Left renal pelvis (tissue), 4 donors: ENCODE data around the gene GRB10. TPM values are rescaled to one million over a fixed set of nuclear protein-coding genes. Genes with fewer than 3 reads are reported as not detected.

Source experiments
- DNase-seq, 4 donors: peaks; one replicate each; pipeline ENCODE4 v3.0.0-alpha.2; 2013; ENCODE audit warnings: low read depth in 4 of 4, low spot score in 3 of 4
- polyA plus RNA-seq, 4 donors: library from polyadenylated mRNA; unstranded; fragments of 120-200 nt; gene quantifications; one replicate each; pipeline ENCODE4 v1.2.1, GENCODE V29; 2013; ENCODE audit not compliant: insufficient read length in 4 of 4

GRB10 gene
- 10 to 100 TPM; 13.6 to 43.4 (median 31.6) TPM for polyA plus RNA-seq

DNA sequence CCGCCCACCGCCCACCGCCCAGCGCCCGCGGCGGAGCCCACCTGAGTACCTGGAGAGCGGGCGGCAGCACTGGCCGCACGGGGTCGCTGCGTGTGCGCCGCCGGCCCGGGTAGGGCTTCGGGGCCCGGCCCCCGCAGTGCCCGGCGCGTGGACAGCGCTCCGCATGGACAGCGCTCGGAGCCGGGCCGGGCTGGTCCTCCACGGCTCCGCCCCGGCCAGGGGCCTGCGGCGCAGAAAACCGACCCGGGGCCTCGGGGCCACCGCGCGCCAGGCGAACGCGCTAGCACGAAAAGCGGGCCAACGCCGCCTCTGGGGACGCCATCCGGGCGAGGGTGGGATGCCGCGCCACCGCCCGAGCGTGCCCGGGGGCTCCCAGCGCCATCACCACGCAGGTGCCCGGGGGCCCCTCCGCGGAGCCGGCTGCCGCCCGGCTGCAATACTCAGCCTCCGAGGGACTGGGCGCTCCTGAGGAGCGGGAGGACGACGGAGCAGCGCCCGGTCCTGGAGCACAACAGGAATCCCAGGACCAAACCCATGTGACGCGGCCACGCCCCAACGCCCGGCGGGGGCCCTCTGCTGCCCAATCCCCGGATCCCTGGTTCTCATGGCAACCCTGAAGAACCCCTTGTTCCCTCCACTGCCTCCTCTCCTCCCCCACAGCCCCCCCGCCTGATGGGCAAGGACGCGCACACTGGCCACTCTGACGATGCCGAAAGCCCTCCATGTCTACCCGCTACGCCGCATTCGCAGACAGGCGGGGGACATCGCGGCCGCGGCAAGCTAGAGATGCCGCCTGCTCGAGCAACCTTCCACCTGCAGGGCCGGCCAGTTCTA lies at the start of gene GRB10:
GRB10 (minus strand) TSS at position 522 of the 834 bp plus-strand sequence. CDS start 50,574 bp downstream, outside the sequence.
- peak in 1 of 4 donors; percentile 14 for DNase-seq

GRCh38 chr7:50828801-50829200 lies 46.1 kb upstream of the GRB10 start:
- DNase-seq, result no peak

DNA sequence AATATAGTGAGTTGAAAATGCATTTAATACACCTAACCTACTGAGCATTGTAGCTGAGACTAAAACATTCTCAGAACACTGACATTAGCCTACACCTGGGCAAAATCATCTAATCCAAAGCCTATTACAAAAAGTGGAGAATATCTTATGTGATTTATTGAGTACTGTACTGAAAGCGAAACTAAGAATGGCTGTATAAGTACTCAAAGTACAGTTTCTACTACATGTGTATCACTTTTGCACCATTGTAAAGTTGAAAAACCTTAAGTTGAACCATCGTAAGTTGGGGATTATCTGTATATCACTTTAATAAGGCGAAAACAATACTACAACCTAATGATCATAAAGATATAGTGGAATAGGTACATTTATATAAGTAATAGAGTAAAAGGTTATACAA lies 45.4 kb upstream of the GRB10 start:
- no peak for DNase-seq

DNA sequence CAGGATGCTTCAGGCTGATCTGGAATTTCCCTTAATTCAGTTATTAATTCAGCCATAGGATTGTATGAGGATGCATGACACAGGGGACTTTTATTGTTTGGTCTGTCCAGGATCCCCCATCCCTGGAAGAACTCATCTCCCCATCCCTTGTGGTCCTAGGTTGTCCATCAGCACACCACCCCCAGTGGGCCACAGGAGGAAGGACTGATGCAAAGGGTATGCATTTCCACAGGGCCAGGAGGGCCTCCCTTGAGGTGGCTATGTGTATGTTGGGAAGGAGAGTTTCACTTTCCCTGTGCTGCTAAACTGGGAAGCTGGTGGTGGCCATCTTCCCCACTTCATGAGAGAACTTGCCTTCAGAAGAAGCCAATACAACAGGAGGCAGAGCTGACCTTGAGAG lies 44.6 kb upstream of the GRB10 start:
- no peak for DNase-seq

- DNase-seq, result no peak
Measured at GRCh38 chr7:50826371-50827172, 43.9 kb upstream of the GRB10 start.

DNA sequence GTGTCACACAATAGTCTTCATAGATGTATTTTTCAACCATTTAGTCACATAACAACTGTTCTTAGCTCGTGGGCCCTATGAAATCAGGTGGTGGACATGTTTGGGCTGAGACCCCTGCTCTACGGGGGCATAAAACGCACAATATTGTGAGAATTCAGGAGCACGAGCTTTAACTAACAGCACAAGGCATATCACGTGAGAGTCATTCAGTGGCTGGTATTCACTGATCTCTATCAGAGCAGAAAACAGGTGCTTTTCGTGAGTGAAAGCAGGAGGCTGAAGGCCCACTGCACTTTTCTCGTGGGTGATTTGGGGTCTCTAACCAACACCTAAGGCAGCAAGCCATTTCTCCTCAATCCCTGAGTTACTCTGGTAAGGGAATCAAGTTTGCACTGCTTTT lies 42.8 kb upstream of the GRB10 start:
- no peak for DNase-seq

GRCh38 chr7:50824882-50825281 lies 42.2 kb upstream of the GRB10 start:
- no peak for DNase-seq

- DNase-seq, result no peak
Measured at GRCh38 chr7:50822706-50823105, 40.0 kb upstream of the GRB10 start.

DNA sequence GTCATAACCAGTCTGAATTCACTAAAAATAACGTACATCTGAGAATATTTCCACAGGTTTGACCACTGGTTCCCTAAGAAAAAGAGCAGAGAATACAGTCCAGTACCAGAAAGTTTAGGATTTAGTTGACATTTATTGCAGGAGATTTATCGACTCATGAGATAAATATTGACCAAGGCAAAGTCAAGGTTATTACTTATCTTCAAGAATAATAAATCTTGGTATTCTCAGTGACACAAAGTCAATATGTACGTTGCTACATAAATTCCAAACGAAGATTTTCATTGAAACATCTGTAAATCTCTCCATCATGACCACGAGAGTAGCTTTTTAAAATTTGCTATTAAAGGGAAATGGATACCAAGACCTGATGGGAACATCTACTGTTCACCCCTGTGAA lies 39.4 kb upstream of the GRB10 start:
- DNase-seq, result no peak

GRCh38 chr7:50821457-50822008 lies 38.8 kb upstream of the GRB10 start:
- DNase-seq, result no peak

DNA sequence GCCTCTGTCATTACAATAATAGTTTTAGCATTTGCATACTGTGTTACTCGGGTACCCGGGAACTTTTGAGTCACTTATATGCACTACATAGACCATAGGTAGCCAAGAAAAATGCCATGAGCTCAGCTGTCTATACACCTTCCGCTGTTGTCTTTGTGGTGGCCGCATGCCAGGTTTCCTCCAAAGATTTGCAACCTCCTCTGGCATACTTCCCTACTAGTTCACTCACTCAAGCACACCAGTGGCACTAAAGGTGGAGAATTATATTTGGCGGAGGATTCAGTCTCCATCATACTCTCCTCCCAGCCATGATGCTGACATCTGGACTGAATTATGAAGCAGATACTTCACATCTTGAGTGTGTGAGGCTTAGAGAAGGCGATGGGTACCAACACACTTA lies 35.6 kb upstream of the GRB10 start:
- DNase-seq, result no peak

DNA sequence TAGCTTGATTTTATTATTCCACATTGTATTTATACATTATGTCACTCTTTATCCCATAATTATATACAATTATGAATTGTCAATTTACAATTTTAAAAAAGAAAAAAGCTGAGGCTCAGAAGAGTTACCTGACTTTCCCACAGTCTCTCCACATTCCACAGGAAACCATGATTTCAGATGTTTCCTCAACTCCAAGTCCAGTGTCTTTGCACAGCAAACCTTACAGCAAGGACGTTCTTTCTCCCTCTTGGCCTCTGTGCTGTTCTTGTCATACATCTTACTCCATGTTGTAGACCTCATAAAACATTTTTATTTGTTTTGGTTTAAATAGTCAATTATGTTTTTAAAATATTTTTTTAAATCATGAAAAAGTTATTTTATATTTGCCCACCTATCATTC lies 34.9 kb upstream of the GRB10 start:
- no peak for DNase-seq

GRCh38 chr7:50815138-50815537 lies 32.4 kb upstream of the GRB10 start:
- DNase-seq, result no peak

- no peak for DNase-seq
Measured at GRCh38 chr7:50814166-50814565, 31.5 kb upstream of the GRB10 start.

DNA sequence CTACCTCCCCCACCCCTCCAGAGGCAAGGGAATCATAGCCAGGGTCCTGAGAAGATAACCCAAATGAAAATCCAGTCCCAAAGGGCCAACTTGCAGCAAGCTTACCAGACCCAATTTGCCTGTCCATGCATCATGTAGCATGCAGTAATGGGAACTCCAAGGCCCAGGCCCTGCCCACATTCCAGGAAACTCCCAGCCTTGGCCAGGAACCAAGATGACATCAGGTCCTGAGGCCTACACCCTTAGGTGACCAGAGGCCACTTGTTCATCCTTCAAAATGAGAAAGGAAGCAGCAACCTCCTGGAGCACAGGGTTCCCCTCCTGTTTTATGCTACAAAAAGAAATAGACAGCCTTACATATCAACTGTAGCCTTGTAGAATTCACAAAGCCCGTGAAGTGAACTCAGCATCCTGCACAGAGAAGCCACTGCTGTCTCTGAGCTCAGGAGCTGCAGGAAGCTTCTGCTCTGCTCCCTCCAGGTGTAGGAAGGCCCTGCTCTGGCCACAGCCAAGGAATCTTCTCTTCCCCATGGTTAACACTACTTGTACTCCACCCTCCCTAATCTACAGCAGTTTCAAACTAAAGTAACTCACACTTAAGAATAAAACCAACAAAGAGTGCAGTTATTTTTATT lies 30.3 kb upstream of the GRB10 start:
- peak in 2 of 4 donors; percentile 51 to 59 for DNase-seq

- no peak for DNase-seq
Measured at GRCh38 chr7:50812094-50812493, 29.4 kb upstream of the GRB10 start.

DNA sequence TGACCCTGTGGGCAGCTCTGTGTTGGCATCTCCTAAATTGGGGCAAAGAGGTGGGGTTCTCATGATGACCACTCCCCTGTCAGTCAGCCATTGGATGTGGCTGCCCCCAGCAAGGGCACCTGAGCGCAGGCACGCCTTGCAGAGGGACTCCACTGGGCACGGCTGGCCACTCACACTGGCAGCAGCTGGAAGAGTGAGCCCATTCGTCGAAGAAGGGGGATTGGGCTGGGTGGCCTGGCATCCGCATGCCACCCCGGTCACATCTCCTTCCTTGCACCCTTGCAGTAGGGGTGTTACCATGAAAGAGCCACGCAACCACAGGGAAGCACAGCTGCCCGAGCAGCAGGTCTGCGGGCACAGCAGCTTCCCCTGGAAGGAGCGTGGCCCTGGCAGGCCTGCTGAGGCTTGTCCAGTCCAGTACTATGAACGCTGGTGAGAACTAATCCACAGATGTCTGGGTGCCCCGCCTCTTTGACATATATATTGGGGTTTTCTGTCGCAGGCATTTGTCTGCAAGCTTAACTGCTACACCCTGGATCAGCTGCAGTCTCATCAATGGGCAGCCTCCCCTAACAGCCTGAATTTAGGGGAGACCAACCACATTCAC lies 25.7 kb upstream of the GRB10 start:
- no peak for DNase-seq

- no peak for DNase-seq
Measured at GRCh38 chr7:50807026-50807730, 24.5 kb upstream of the GRB10 start.

- no peak for DNase-seq
Measured at GRCh38 chr7:50806143-50806542, 23.4 kb upstream of the GRB10 start.
